Measurements from ENCODE around the gene HMG20A. TPM values are rescaled to one million over a fixed set of nuclear protein-coding genes. Genes with fewer than 3 reads are reported as not detected.

Gene HMG20A
- total RNA-seq, 4 donors from 2014 or later: 38.4 to 122 (median 41.6) TPM

GRCh38 chr15:77525907-77526594 lies 105.4 kb downstream of the HMG20A start:
- Histone ChIP-seq H3K27ac (no peak overlapping the region), H3K4me1 (peaks cover 0 to 8% (median 0%) of the 10 kb centered on the region in 4 donors), H3K36me3 (no peaks in the 10 kb centered on the region), H3K4me3 (no peak overlapping the region), H3K9me3 (no peaks in the 10 kb centered on the region), H3K27me3 (no peaks in the 10 kb centered on the region)
- DNase-seq: no peak
- no peak for TF ChIP-seq POLR2A (IDR thresholded peaks at IDR 0.05)
- no peak for TF ChIP-seq CTCF (IDR thresholded peaks at IDR 0.05)

GRCh38 chr15:77526595-77527163 lies 106.0 kb downstream of the HMG20A start:
- peaks cover 0 to 8% (median 0%) of the 10 kb centered on the region in 4 donors for H3K4me1 ChIP-seq
- no peak for DNase-seq
- no peaks in the 10 kb centered on the region for H3K9me3 ChIP-seq
- no peaks in the 10 kb centered on the region for H3K27me3 ChIP-seq
- H3K27ac ChIP-seq: peak overlapping the region in 1 of 4 donors; percentile 27
- H3K4me3 ChIP-seq: no peak overlapping the region
- no peak for TF ChIP-seq CTCF (IDR thresholded peaks at IDR 0.05)
- TF ChIP-seq POLR2A (IDR thresholded peaks at IDR 0.05): no peak
- H3K36me3 ChIP-seq: no peaks in the 10 kb centered on the region

- peak overlapping the region in 2 of 4 donors; percentile 19 to 27 for H3K27ac ChIP-seq
- DNase-seq: no peak
- H3K4me1 ChIP-seq: peaks cover 0 to 8% (median 0%) of the 10 kb centered on the region in 4 donors
- H3K36me3 ChIP-seq: no peaks in the 10 kb centered on the region
- no peak for TF ChIP-seq CTCF (IDR thresholded peaks at IDR 0.05)
- no peak for TF ChIP-seq POLR2A (IDR thresholded peaks at IDR 0.05)
- H3K4me3 ChIP-seq: no peak overlapping the region
- no peaks in the 10 kb centered on the region for H3K27me3 ChIP-seq
- H3K9me3 ChIP-seq: no peaks in the 10 kb centered on the region
Observed at GRCh38 chr15:77527164-77527778, 106.6 kb downstream of the HMG20A start.

- Histone ChIP-seq H3K27me3 (no peaks in the 10 kb centered on the region), H3K27ac (peak overlapping the region in 1 of 4 donors; percentile 19), H3K4me1 (peaks cover 0 to 8% (median 0%) of the 10 kb centered on the region in 4 donors), H3K9me3 (no peaks in the 10 kb centered on the region), H3K4me3 (no peak overlapping the region), H3K36me3 (no peaks in the 10 kb centered on the region)
- DNase-seq: no peak
- TF ChIP-seq CTCF (IDR thresholded peaks at IDR 0.05) (no peak), POLR2A (IDR thresholded peaks at IDR 0.05) (no peak)
Observed at GRCh38 chr15:77527831-77528231, 107.1 kb downstream of the HMG20A start.

- H3K27me3 ChIP-seq: no peaks in the 10 kb centered on the region
- peak overlapping the region in 1 of 4 donors; percentile 19 for H3K27ac ChIP-seq
- DNase-seq: peak in 1 of 3 donors; percentile 39
- H3K36me3 ChIP-seq: no peaks in the 10 kb centered on the region
- TF ChIP-seq POLR2A (IDR thresholded peaks at IDR 0.05) (no peak), CTCF (IDR thresholded peaks at IDR 0.05) (no peak)
- peaks cover 0 to 8% (median 0%) of the 10 kb centered on the region in 4 donors for H3K4me1 ChIP-seq
- no peaks in the 10 kb centered on the region for H3K9me3 ChIP-seq
- no peak overlapping the region for H3K4me3 ChIP-seq
Observed at GRCh38 chr15:77528290-77528967, 107.7 kb downstream of the HMG20A start.

Data from Peyer's patch (tissue), 4 donors.